Muscle layer of colon (tissue), 2 donors: Measurements from ENCODE around the gene CDK5RAP2.

Source experiments
- H3K27ac ChIP-seq: one replicate; pipeline ENCODE4 v1.7.0; 2013; ENCODE audit warnings: low read depth, mild to moderate bottlenecking, low read length, moderate library complexity
- H3K27me3 ChIP-seq, 2 donors: one replicate each; pipeline ENCODE4 v1.7.0; 2013; ENCODE audit warnings: low read length in 2 of 2, mild to moderate bottlenecking in 2 of 2; ENCODE audit not compliant: insufficient read depth in 2 of 2, control insufficient read depth in 1 of 2
- H3K36me3 ChIP-seq: one replicate; pipeline ENCODE4 v1.7.0; 2013; ENCODE audit warnings: mild to moderate bottlenecking, low read length; ENCODE audit not compliant: insufficient read depth
- H3K4me1 ChIP-seq: one replicate; pipeline ENCODE4 v1.7.0; 2013; ENCODE audit warnings: mild to moderate bottlenecking, low read length; ENCODE audit not compliant: insufficient read depth
- H3K4me3 ChIP-seq, 2 donors: one replicate each; pipeline ENCODE4 v1.7.0; 2013; ENCODE audit warnings: low read length in 2 of 2, low read depth in 1 of 2, mild to moderate bottlenecking in 1 of 2, moderate library complexity in 1 of 2
- H3K9ac ChIP-seq: one replicate; pipeline ENCODE4 v1.7.0; 2013; ENCODE audit warnings: low read length
- H3K9me3 ChIP-seq: one replicate; pipeline ENCODE4 v1.7.0; 2013; ENCODE audit warnings: mild to moderate bottlenecking, low read length
- donor health status: abdominal sarcoma.
- donor health status: Adenocarcinoma of cecum.

The CDK5RAP2 gene

GRCh38 chr9:120454467-120454866 lies 125.5 kb downstream of the CDK5RAP2 start:
- H3K36me3 ChIP-seq = peaks cover 35% of the 10 kb centered on the region
- H3K27me3 ChIP-seq = no peaks in the 10 kb centered on the region

GRCh38 chr9:120453792-120454191 lies 126.2 kb downstream of the CDK5RAP2 start:
- Histone ChIP-seq H3K9ac (no peak overlapping the region), H3K4me1 (no peaks in the 10 kb centered on the region), H3K36me3 (peaks cover 33% of the 10 kb centered on the region), H3K27me3 (no peaks in the 10 kb centered on the region), H3K27ac (no peak overlapping the region), H3K9me3 (no peaks in the 10 kb centered on the region), H3K4me3 (no peak overlapping the region)

More at GRCh38 chr9:120454467-120454866, 125.5 kb downstream of the CDK5RAP2 start:
- Histone ChIP-seq H3K4me1 (no peaks in the 10 kb centered on the region), H3K27ac (no peak overlapping the region), H3K4me3 (no peak overlapping the region), H3K9me3 (no peaks in the 10 kb centered on the region), H3K9ac (no peak overlapping the region)

DNA sequence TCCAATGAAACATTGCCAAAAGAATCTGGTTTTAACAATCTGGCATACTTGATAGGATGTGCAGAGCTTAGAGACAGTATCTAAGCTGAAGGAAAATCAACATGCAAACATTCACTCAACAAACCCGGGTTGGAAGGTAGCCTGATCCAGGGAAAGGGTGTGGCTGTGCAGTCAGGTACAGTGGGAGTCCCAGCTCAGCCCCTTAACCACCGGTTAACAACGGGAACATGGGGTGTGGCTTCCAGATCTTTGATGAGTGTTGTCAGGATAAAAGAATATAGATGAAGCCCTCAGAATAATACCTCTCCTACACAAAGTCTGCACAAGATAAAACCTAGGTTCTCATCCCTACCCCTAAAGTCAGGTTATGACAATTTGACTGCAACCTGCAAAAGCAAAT lies 127.3 kb downstream of the CDK5RAP2 start:
- Histone ChIP-seq H3K36me3 (peaks cover 25% of the 10 kb centered on the region), H3K4me3 (no peak overlapping the region), H3K9me3 (no peaks in the 10 kb centered on the region), H3K27ac (no peak overlapping the region), H3K27me3 (no peaks in the 10 kb centered on the region), H3K9ac (no peak overlapping the region), H3K4me1 (no peaks in the 10 kb centered on the region)

DNA sequence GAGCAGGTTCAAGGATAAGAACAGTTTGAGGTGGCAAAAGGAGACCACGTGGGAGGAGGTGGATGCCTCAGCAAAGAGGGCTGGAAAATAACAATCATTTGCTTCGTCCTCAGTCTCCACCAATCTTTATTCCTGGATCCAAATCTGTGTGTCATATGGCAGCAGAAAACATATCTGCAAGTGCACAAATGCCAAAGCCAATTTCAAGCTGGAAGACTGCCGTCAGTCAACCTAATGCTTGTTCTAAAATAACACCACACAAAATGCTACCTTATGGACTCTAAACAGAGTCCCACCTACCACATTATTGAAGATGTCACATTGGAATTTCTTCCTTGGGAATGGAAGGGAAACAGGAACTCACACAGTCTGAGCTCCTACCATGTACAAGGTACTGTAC lies 129.1 kb downstream of the CDK5RAP2 start:
- Histone ChIP-seq H3K27ac (no peak overlapping the region), H3K9ac (no peak overlapping the region), H3K9me3 (no peaks in the 10 kb centered on the region), H3K4me3 (no peak overlapping the region), H3K27me3 (no peaks in the 10 kb centered on the region), H3K36me3 (peaks cover 24% of the 10 kb centered on the region), H3K4me1 (no peaks in the 10 kb centered on the region)

DNA sequence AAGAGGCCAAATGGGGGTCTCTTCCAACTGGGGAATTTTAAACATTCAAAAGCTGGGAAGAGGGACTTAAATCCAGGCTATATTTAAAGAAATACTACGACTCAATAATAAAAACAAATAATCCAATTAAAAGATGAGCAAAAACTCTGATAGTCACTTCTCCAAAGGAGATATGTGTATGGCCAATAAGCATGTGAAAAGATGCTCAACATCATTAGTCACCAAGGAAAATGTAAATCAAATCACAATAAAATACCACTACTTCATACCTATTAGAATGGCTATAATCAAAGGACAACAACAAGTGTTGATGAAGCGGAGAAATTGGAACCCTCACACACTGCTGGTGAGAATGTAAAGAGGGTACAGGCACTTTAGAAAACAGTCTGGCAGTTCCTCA lies 130.4 kb downstream of the CDK5RAP2 start:
- no peaks in the 10 kb centered on the region for H3K9me3 ChIP-seq
- H3K27me3 ChIP-seq = no peaks in the 10 kb centered on the region
- H3K4me3 ChIP-seq = no peak overlapping the region
- H3K9ac ChIP-seq = no peak overlapping the region
- H3K4me1 ChIP-seq = no peaks in the 10 kb centered on the region
- peaks cover 24% of the 10 kb centered on the region for H3K36me3 ChIP-seq
- H3K27ac ChIP-seq = no peak overlapping the region

DNA sequence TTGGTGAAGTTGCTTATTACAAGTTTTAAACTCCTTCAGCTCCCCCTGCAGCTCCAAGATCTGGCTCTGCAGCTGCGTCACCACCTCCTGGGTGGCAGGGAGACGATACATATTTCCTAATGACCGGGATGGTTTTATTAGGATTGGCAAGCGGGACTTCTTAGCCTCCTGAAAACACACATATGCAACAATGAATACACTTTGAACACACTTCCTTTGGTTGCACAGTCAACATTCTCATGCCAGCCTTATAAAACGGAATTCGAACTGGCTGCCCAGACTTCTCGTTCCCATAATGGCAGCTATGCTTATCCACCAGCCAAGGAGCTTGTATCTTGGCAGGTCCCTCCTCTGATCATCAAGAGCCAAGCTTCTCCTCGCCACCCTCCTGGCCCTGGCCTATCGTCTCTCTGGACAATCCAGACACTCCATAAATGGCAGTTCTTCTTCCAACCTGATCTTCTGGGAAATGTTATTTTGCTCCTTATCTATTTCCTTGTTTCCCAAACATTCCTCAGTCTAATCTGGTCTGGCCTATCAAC lies 131.9 kb downstream of the CDK5RAP2 start:
- no peak overlapping the region for H3K27ac ChIP-seq
- H3K9me3 ChIP-seq = no peaks in the 10 kb centered on the region
- no peaks in the 10 kb centered on the region for H3K27me3 ChIP-seq
- no peak overlapping the region for H3K9ac ChIP-seq
- H3K4me3 ChIP-seq = no peak overlapping the region
- H3K4me1 ChIP-seq = peaks cover 8% of the 10 kb centered on the region
- H3K36me3 ChIP-seq = peaks cover 19% of the 10 kb centered on the region

DNA sequence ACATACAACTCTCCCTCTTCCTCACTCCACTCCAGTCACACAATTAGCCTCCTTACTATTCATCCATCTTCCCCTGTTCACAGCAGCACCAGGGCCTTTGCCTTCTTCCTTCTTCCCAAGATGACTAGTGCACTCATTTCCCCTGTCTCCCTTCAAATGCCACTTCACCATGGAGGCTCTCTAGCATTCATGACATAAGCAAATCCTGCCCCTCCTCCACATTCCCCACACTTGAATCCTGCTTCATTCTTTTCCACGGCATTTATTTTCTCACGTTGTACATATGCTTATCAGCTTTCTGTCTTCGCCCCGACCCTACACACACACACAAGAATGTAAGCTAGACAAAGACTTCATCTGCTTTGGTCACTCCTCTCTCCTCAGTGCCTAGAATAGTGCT lies 133.3 kb downstream of the CDK5RAP2 start:
- Histone ChIP-seq H3K9ac (no peak overlapping the region), H3K27ac (no peak overlapping the region), H3K36me3 (peaks cover 16% of the 10 kb centered on the region), H3K9me3 (no peaks in the 10 kb centered on the region), H3K4me3 (no peak overlapping the region), H3K27me3 (no peaks in the 10 kb centered on the region), H3K4me1 (peaks cover 19% of the 10 kb centered on the region)

GRCh38 chr9:120443976-120444375 lies 136.0 kb downstream of the CDK5RAP2 start:
- H3K27ac ChIP-seq = no peak overlapping the region
- H3K9me3 ChIP-seq = no peaks in the 10 kb centered on the region
- H3K27me3 ChIP-seq = no peaks in the 10 kb centered on the region
- H3K9ac ChIP-seq = no peak overlapping the region
- H3K4me3 ChIP-seq = no peak overlapping the region
- H3K4me1 ChIP-seq = peaks cover 23% of the 10 kb centered on the region
- peaks cover 27% of the 10 kb centered on the region for H3K36me3 ChIP-seq

- Histone ChIP-seq H3K27ac (no peak overlapping the region), H3K4me1 (peaks cover 23% of the 10 kb centered on the region), H3K4me3 (no peak overlapping the region), H3K36me3 (peaks cover 29% of the 10 kb centered on the region), H3K9ac (no peak overlapping the region), H3K27me3 (no peaks in the 10 kb centered on the region), H3K9me3 (no peaks in the 10 kb centered on the region)
These were observed 136.5 kb downstream of the CDK5RAP2 start for GRCh38 chr9:120443489-120443888.

DNA sequence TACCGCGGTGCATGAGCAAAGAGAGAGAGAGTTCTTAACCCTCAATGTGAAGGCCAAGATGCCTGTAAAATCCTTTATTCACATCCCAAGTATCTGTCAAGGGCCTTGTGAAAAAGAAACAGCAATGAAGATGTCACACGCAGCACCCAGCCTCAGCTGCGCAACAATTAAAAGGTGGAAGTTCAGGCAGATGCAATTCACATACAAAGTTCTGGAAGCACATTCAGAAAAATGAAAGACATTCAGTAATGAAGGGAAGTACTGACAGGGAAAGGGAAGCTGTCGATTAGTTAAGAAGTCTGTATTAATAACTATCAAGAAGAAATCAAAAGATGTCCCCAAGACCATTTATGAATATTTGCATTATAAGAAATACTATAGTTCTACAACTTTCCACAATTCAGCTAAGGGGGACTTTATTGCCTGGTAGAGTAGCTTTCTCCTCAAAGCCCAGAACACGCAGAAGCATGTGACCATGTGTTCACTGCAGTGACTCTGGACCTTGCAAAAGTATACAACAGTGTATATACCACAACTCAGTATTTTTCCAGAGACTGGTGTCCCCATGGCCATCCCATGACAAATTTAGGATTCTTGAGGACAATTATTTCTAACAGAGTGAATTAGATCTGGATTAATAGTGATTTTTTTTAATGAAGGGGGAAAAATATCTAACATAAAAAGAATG lies 137.5 kb downstream of the CDK5RAP2 start:
- no peaks in the 10 kb centered on the region for H3K27me3 ChIP-seq
- no peak overlapping the region for H3K27ac ChIP-seq
- H3K9ac ChIP-seq = no peak overlapping the region
- H3K36me3 ChIP-seq = peaks cover 28% of the 10 kb centered on the region
- H3K4me1 ChIP-seq = peaks cover 23% of the 10 kb centered on the region
- no peaks in the 10 kb centered on the region for H3K9me3 ChIP-seq
- H3K4me3 ChIP-seq = no peak overlapping the region

GRCh38 chr9:120441426-120442307 lies 138.3 kb downstream of the CDK5RAP2 start:
- no peak overlapping the region for H3K4me3 ChIP-seq
- H3K27ac ChIP-seq = no peak overlapping the region
- peaks cover 22% of the 10 kb centered on the region for H3K36me3 ChIP-seq
- H3K27me3 ChIP-seq = no peaks in the 10 kb centered on the region
- no peak overlapping the region for H3K9ac ChIP-seq
- peaks cover 23% of the 10 kb centered on the region for H3K4me1 ChIP-seq
- no peaks in the 10 kb centered on the region for H3K9me3 ChIP-seq
